SK-N-SH treated with all-trans-retinoic acid at 6 μM for 48 hours (cell line): Measurements from ENCODE around the gene MLPH.

Source experiments
- ARNTL ChIP-seq: fragments of 450-650 bp; formaldehyde crosslinking; IDR thresholded peaks from 2 replicates; pipeline ENCODE4 v1.5.0; 2020; ENCODE audit warnings: low read depth, mild to moderate bottlenecking, moderate library complexity, borderline replicate concordance
- CSDC2 ChIP-seq: fragments of 250-450 bp; sonication (Bioruptor Pico); IDR thresholded peaks from 2 replicates; pipeline ENCODE4 v1.5.0; 2020; ENCODE audit warnings: mild to moderate bottlenecking, moderate library complexity
- PATZ1 ChIP-seq: fragments of 250-450 bp; sonication (Bioruptor Pico); IDR thresholded peaks from 2 replicates; pipeline ENCODE4 v1.8.0; 2020; ENCODE audit warnings: mild to moderate bottlenecking, moderate library complexity, borderline replicate concordance
- TSHZ2 ChIP-seq: fragments of 250-450 bp; sonication (Bioruptor Pico); IDR thresholded peaks from 2 replicates; pipeline ENCODE4 v1.5.0; 2020; ENCODE audit warnings: mild to moderate bottlenecking, moderate library complexity

- TF ChIP-seq TSHZ2 (CRISPR knock-in tag) (no peak), ARNTL (CRISPR knock-in tag) (no peak), PATZ1 (no peak), CSDC2 (CRISPR knock-in tag) (no peak)
Observed at GRCh38 chr2:237498341-237498740, 11.3 kb downstream of the MLPH start.
